Colonic mucosa (tissue), 4 donors: Measurements from ENCODE around the gene LHPP. TPM values are rescaled to one million over a fixed set of nuclear protein-coding genes. Genes with fewer than 3 reads are reported as not detected.

Experiments
- DNase-seq: peaks from one replicate; pipeline ENCODE4 v3.0.0-alpha.2; 2020
- H3K27ac ChIP-seq: fragments of 200-600 bp; one replicate; pipeline ENCODE4 v1.8.0; 2021
- H3K27me3 ChIP-seq: fragments of 200-600 bp; one replicate; pipeline ENCODE4 v1.8.0; 2021
- H3K36me3 ChIP-seq: fragments of 200-600 bp; one replicate; pipeline ENCODE4 v1.8.0; 2021
- H3K4me1 ChIP-seq: fragments of 200-600 bp; one replicate; pipeline ENCODE4 v1.8.0; 2021; ENCODE audit warnings: mild to moderate bottlenecking
- H3K4me3 ChIP-seq: fragments of 200-600 bp; one replicate; pipeline ENCODE4 v1.8.0; 2021
- H3K9ac ChIP-seq, 2 donors: one replicate each; pipeline ENCODE4 v1.7.0; 2013; ENCODE audit warnings: control low read depth in 2 of 2, low read depth in 2 of 2, low read length in 2 of 2
- H3K9me3 ChIP-seq: fragments of 200-600 bp; one replicate; pipeline ENCODE4 v1.8.0; 2021
- CTCF ChIP-seq: fragments of 200-600 bp; IDR thresholded peaks from one replicate; pipeline ENCODE4 v1.8.0; 2022; ENCODE audit warnings: antibody characterized with exemption, mild to moderate bottlenecking
- intact Hi-C: fragments of 100-400 bp; cut with DNase I; formaldehyde crosslinking; loops from one replicate; pipeline ENCODE4 v1.14.1; 2022
- total RNA-seq, 2 donors: library from RNA; stranded (reverse); fragmentation: NEBNext Ultra II Directional in 1 of 2; extraction: Animal tissue kit (Norgen Biotek cat#: 25700) in 1 of 2; gene quantifications; one replicate each; pipeline ENCODE4 v1.2.1, GENCODE V29; 2021
- donor health status: healthy.
- donor health status: DM: no; HTN: no; CAD: no.
- donor health status: DM: no; HTN: no; CAD: no.

The LHPP gene
- total RNA-seq, 2 donors from 2014 or later: 12.8 to 24.6 TPM

- Histone ChIP-seq H3K36me3 (no peaks in the 10 kb centered on the region), H3K9ac (no peak overlapping the region), H3K4me3 (no peak overlapping the region), H3K27ac (no peak overlapping the region), H3K4me1 (no peaks in the 10 kb centered on the region), H3K9me3 (no peaks in the 10 kb centered on the region), H3K27me3 (no peaks in the 10 kb centered on the region)
- DNase-seq: no peak
- intact Hi-C loops: no loop called here
- no peak for TF ChIP-seq CTCF
Observed at GRCh38 chr10:124601016-124601415, 139.4 kb downstream of the LHPP start.

- no peak for TF ChIP-seq CTCF
- H3K4me3 ChIP-seq: no peak overlapping the region
- no peaks in the 10 kb centered on the region for H3K4me1 ChIP-seq
- H3K9me3 ChIP-seq: no peaks in the 10 kb centered on the region
- DNase-seq: no peak
- H3K36me3 ChIP-seq: no peaks in the 10 kb centered on the region
- H3K27me3 ChIP-seq: no peaks in the 10 kb centered on the region
- H3K9ac ChIP-seq: no peak overlapping the region
- H3K27ac ChIP-seq: no peak overlapping the region
- intact Hi-C loops: no loop called here
Observed at GRCh38 chr10:124601431-124602120, 140.0 kb downstream of the LHPP start.

- no peak for TF ChIP-seq CTCF
- intact Hi-C loops: no loop called here
- no peaks in the 10 kb centered on the region for H3K9me3 ChIP-seq
- H3K27ac ChIP-seq: no peak overlapping the region
- H3K4me1 ChIP-seq: no peaks in the 10 kb centered on the region
- DNase-seq: no peak
- H3K4me3 ChIP-seq: no peak overlapping the region
- no peak overlapping the region for H3K9ac ChIP-seq
- no peaks in the 10 kb centered on the region for H3K27me3 ChIP-seq
- no peaks in the 10 kb centered on the region for H3K36me3 ChIP-seq
Observed at GRCh38 chr10:124602121-124602561, 140.5 kb downstream of the LHPP start.

GRCh38 chr10:124602646-124603365, 141.2 kb downstream of the LHPP start:
- H3K27me3 ChIP-seq: no peaks in the 10 kb centered on the region
- no peaks in the 10 kb centered on the region for H3K9me3 ChIP-seq
- H3K4me3 ChIP-seq: no peak overlapping the region
- intact Hi-C loops: no loop called here
- no peaks in the 10 kb centered on the region for H3K4me1 ChIP-seq
- H3K27ac ChIP-seq: no peak overlapping the region
- H3K9ac ChIP-seq: no peak overlapping the region
- TF ChIP-seq CTCF: no peak
- no peak for DNase-seq
- H3K36me3 ChIP-seq: no peaks in the 10 kb centered on the region

GRCh38 chr10:124603376-124604213, 142.0 kb downstream of the LHPP start:
- Histone ChIP-seq H3K36me3 (no peaks in the 10 kb centered on the region), H3K9me3 (no peaks in the 10 kb centered on the region), H3K4me1 (no peaks in the 10 kb centered on the region), H3K27me3 (no peaks in the 10 kb centered on the region), H3K4me3 (no peak overlapping the region), H3K27ac (no peak overlapping the region), H3K9ac (no peak overlapping the region)
- intact Hi-C loops: no loop called here
- DNase-seq: no peak
- TF ChIP-seq CTCF: no peak
